A549 (cell line): ENCODE results near the gene DCDC2. TPM values are rescaled to one million over a fixed set of nuclear protein-coding genes. Genes with fewer than 3 reads are reported as not detected.

ENCODE experiments used
- ATAC-seq, 2 experiments: fragments of 200-7000 bp in 1 of 2; fragments of >200 bp in 1 of 2; cut with Nextera tagmentation in 1 of 2; cut with Tn5 transposase in 1 of 2; 3 replicates each; pipeline versions ENCODE4 v1.8.0 to v1.9.1; 2018 to 2020; ENCODE audit warnings: mild to moderate bottlenecking in 1 of 2, moderate library complexity in 1 of 2
- CTCF ChIA-PET: fragments of 300-600 bp; sonication (Branson Sonifier 250); formaldehyde crosslinking; extraction: SDS; loops from one replicate; lab custom pipeline; 2021; ENCODE audit warnings: antibody characterized with exemption, inconsistent platforms; lab: Yijun Ruan, JAX
- POLR2A ChIA-PET: fragments of 350-600 bp; formaldehyde crosslinking; extraction: SDS; loops from one replicate; lab custom pipeline; 2021; ENCODE audit warnings: antibody characterized with exemption, inconsistent platforms; lab: Yijun Ruan, JAX
- DNase-seq, 2 experiments: peaks; one replicate each; pipeline versions ENCODE4 v3.0.0 to v3.0.0-alpha.2; 2011 to 2016; ENCODE audit warnings: low read depth in 1 of 2, low spot score in 1 of 2
- FAIRE-seq: peaks from 2 replicates; lab custom pipeline; 2011; peaks lifted over from hg19 to GRCh38; lab: Jason Lieb, UNC
- H3K27ac ChIP-seq, 2 experiments: fragments of >200 bp; sonication (Bioruptor Twin); formaldehyde crosslinking; 3 replicates each; pipeline ENCODE4 v1.5.1; 2016 to 2017
- H3K4me1 ChIP-seq: fragments of >200 bp; sonication (Bioruptor Twin); formaldehyde crosslinking; 3 replicates; pipeline ENCODE4 v1.6.1; 2016
- H3K4me2 ChIP-seq: fragments of >200 bp; sonication (Bioruptor Twin); formaldehyde crosslinking; 3 replicates; pipeline ENCODE4 v1.6.1; 2016
- H3K4me3 ChIP-seq: fragments of >200 bp; sonication (Bioruptor Twin); formaldehyde crosslinking; 3 replicates; pipeline ENCODE4 v1.5.1; 2016
- H3K9me3 ChIP-seq: fragments of >200 bp; sonication (Bioruptor Twin); formaldehyde crosslinking; 3 replicates; pipeline ENCODE4 v1.6.1; 2016
- BCL3 ChIP-seq: fragments of >200 bp; sonication (Bioruptor Twin); formaldehyde crosslinking; IDR thresholded peaks from 3 replicates; pipeline ENCODE4 v1.6.1; 2016
- CBX8 ChIP-seq: fragments of 200-600 bp; sonication (generic); IDR thresholded peaks from 2 replicates; pipeline ENCODE4 v1.6.1; 2016
- CEBPB ChIP-seq, 2 experiments: fragments of >200 bp in 1 of 2; sonication (Bioruptor Twin) in 1 of 2; formaldehyde crosslinking in 1 of 2; IDR thresholded peaks; 2 replicates each; pipeline ENCODE4 v1.6.1; 2012 to 2016
- CHD2 ChIP-seq: fragments of 150-350 bp; IDR thresholded peaks from 2 replicates; pipeline ENCODE4 v1.6.1; 2014; ENCODE audit warnings: low read length; ENCODE audit not compliant: partially characterized antibody
- EHF ChIP-seq: fragments of 250-450 bp; sonication (Bioruptor Pico); IDR thresholded peaks from 2 replicates; pipeline ENCODE4 v1.5.0; 2020; ENCODE audit warnings: mild to moderate bottlenecking
- EHMT2 ChIP-seq: fragments of 200-600 bp; sonication (generic); IDR thresholded peaks from 2 replicates; pipeline ENCODE4 v1.6.1; 2016; ENCODE audit warnings: antibody characterized with exemption, low read depth, mild to moderate bottlenecking, moderate library complexity
- EP300 ChIP-seq, 2 experiments: fragments of >200 bp; sonication (Bioruptor Twin); formaldehyde crosslinking; IDR thresholded peaks; 2 replicates in 1 of 2; 3 replicates in 1 of 2; pipeline ENCODE4 v1.6.1; 2016 to 2017
- FOSB ChIP-seq: fragments of 250-450 bp; sonication (Bioruptor Pico); IDR thresholded peaks from 2 replicates; pipeline ENCODE4 v1.5.0; 2020; ENCODE audit warnings: mild to moderate bottlenecking, moderate library complexity
- FOSL2 ChIP-seq, 2 experiments: fragments of 450-650 bp in 1 of 2; fragments of >200 bp in 1 of 2; sonication (Bioruptor Twin) in 1 of 2; formaldehyde crosslinking; IDR thresholded peaks; 2 replicates each; pipeline versions ENCODE4 v1.5.0 to v1.6.1; 2016 to 2020; ENCODE audit warnings: mild to moderate bottlenecking in 1 of 2, moderate library complexity in 1 of 2
- GATA3 ChIP-seq: IDR thresholded peaks from 2 replicates; pipeline ENCODE4 v1.6.1; 2012; ENCODE audit warnings: borderline replicate concordance
- HES2 ChIP-seq: fragments of >200 bp; sonication (Bioruptor Twin); formaldehyde crosslinking; IDR thresholded peaks from 2 replicates; pipeline ENCODE4 v1.6.1; 2016
- HOXB13 ChIP-seq: fragments of 250-450 bp; sonication (Bioruptor Pico); IDR thresholded peaks from 2 replicates; pipeline ENCODE4 v1.5.0; 2020; ENCODE audit warnings: low read depth, mild to moderate bottlenecking, moderate library complexity
- JUNB ChIP-seq: fragments of >200 bp; sonication (Bioruptor Twin); formaldehyde crosslinking; IDR thresholded peaks from 2 replicates; pipeline ENCODE4 v1.6.1; 2016
- KDM5A ChIP-seq: fragments of 200-600 bp; sonication (generic); IDR thresholded peaks from 2 replicates; pipeline ENCODE4 v1.6.1; 2016; ENCODE audit warnings: antibody characterized with exemption, mild to moderate bottlenecking
- MAFK ChIP-seq: fragments of 450-650 bp; IDR thresholded peaks from 2 replicates; pipeline ENCODE4 v1.6.1; 2014; ENCODE audit not compliant: partially characterized antibody
- MAX ChIP-seq: IDR thresholded peaks from 2 replicates; pipeline ENCODE4 v1.6.1; 2012
- NPAS2 ChIP-seq: fragments of 250-450 bp; sonication (Bioruptor Pico); IDR thresholded peaks from 2 replicates; pipeline ENCODE4 v1.8.0; 2022; ENCODE audit warnings: mild to moderate bottlenecking, moderate library complexity, borderline replicate concordance
- NR3C1 ChIP-seq: fragments of >200 bp; sonication (Bioruptor Twin); formaldehyde crosslinking; IDR thresholded peaks from 3 replicates; pipeline ENCODE4 v1.6.1; 2017
- POLR2A ChIP-seq: IDR thresholded peaks from 2 replicates; pipeline ENCODE4 v1.6.1; 2012; ENCODE audit warnings: mild to moderate bottlenecking, low read length
- RAD21 ChIP-seq, 2 experiments: fragments of >200 bp in 1 of 2; sonication (Bioruptor Twin) in 1 of 2; formaldehyde crosslinking in 1 of 2; IDR thresholded peaks in 1 of 2; conservative IDR thresholded peaks in 1 of 2; 2 replicates in 1 of 2; 3 replicates in 1 of 2; pipeline ENCODE4 v1.6.1; 2012 to 2018; ENCODE audit warnings: inconsistent platforms in 1 of 2
- RCOR1 ChIP-seq: fragments of 150-350 bp; IDR thresholded peaks from 2 replicates; pipeline ENCODE4 v1.6.1; 2014; ENCODE audit warnings: antibody characterized with exemption, low read length, low read depth
- REST ChIP-seq: fragments of 200-600 bp; sonication (generic); IDR thresholded peaks from 2 replicates; pipeline ENCODE4 v1.6.1; 2016; ENCODE audit warnings: antibody characterized with exemption, mild to moderate bottlenecking, moderate library complexity
- RFX5 ChIP-seq: fragments of 450-650 bp; IDR thresholded peaks from 2 replicates; pipeline ENCODE4 v1.7.1; 2014; ENCODE audit warnings: antibody characterized with exemption, mild to moderate bottlenecking, moderate library complexity
- RNF2 ChIP-seq: fragments of 200-600 bp; sonication (generic); IDR thresholded peaks from 2 replicates; pipeline ENCODE4 v1.6.1; 2016; ENCODE audit warnings: low read depth, mild to moderate bottlenecking, antibody characterized with exemption, moderate library complexity, borderline replicate concordance
- TFCP2L1 ChIP-seq: fragments of 250-450 bp; sonication (Bioruptor Pico); IDR thresholded peaks from 2 replicates; pipeline ENCODE4 v1.5.0; 2021; ENCODE audit warnings: mild to moderate bottlenecking
- TP53 ChIP-seq: fragments of 250-450 bp; sonication (Bioruptor Pico); IDR thresholded peaks from 2 replicates; pipeline ENCODE4 v1.5.0; 2021; ENCODE audit warnings: mild to moderate bottlenecking, moderate library complexity
- ZC3H11A ChIP-seq: fragments of 450-650 bp; IDR thresholded peaks from 2 replicates; pipeline ENCODE4 v1.6.1; 2014; ENCODE audit warnings: antibody characterized with exemption, mild to moderate bottlenecking
- WGBS: methylation state at CpG from one replicate; pipeline ENCODE4 v1.1.6; 2017; ENCODE audit errors: missing lambda C conversion rate; 5-methylcytosine and 5-hydroxymethylcytosine counted together
- polyA plus RNA-seq, 4 experiments: library from polyadenylated mRNA; depleted of rRNA in 3 of 4; stranded (reverse); fragments of >200 nt; fragmentation: RNase III in 1 of 4; extraction: RNeasy Plus Mini Kit Qiagen cat#74134 plus additional on column Dnase treatment in 1 of 4; gene quantifications; 2 replicates in 3 of 4; 3 replicates in 1 of 4; pipeline ENCODE4 v1.2.3, GENCODE V29; 2011 to 2017

Gene DCDC2
- polyA plus RNA-seq, 2 of the 4 experiments (the other 2 are of a cell fraction) = 9.1 to 9.4 TPM

- Histone ChIP-seq H3K4me1 (0 out of 3 replicates have a peak, but pooled peaks cover 7% of the 10 kb centered on the region), H3K4me2 (no peak overlapping the region)
- TF ChIP-seq GATA3 = no peak
- no peak for TF ChIP-seq MAX
- no peak for TF ChIP-seq CBX8
- TF ChIP-seq, all 56 proteins: peak for 0
- H3K27ac ChIP-seq = no peak overlapping the region
- H3K9me3 ChIP-seq = no peaks in the 10 kb centered on the region
- FAIRE-seq = no peak
- ChIA-PET POLR2A (interaction anchor here (0.6 kb wide), 2 partner anchors 23 to 1894 kb away, joined by 3 read pairs; no protein-coding TSS in a partner anchor), CTCF (interaction anchor here (0.8 to 1.3 kb wide), 2 partner anchors 23 to 31 kb away, joined by 3 to 5 read pairs; no protein-coding TSS in a partner anchor)
- ATAC-seq = no peak; a peak in 1 of 6 replicates
- DNase-seq = peak in 1 of 2 experiments; percentile 12
- no peak overlapping the region for H3K4me3 ChIP-seq
- 31% methylated on average over 3 of the region's 3 CpGs for WGBS
Measured at GRCh38 chr6:24228681-24229255, 129.1 kb downstream of the DCDC2 start.

- ATAC-seq = no peak
- POLR2A ChIA-PET = interaction anchor here (0.6 kb wide), 2 partner anchors 23 to 1894 kb away, joined by 3 read pairs; no protein-coding TSS in a partner anchor
Measured at GRCh38 chr6:24228123-24228522, 129.7 kb downstream of the DCDC2 start.

GRCh38 chr6:24227556-24227955, 130.3 kb downstream of the DCDC2 start:
- Histone ChIP-seq H3K4me3 (no peak overlapping the region), H3K4me2 (no peak overlapping the region), H3K9me3 (no peaks in the 10 kb centered on the region), H3K27ac (no peak overlapping the region), H3K4me1 (peaks cover 14% of the 10 kb centered on the region; the same call in 2 of the 3 replicates)
- no peak for ATAC-seq
- 56% methylated on average over 4 of the region's 4 CpGs for WGBS
- ChIA-PET POLR2A (no interaction called here), CTCF (no interaction called here)
- DNase-seq = no peak
- TF ChIP-seq EHMT2 (no peak), ZC3H11A (no peak), RFX5 (no peak), MAFK (no peak), REST (no peak), NPAS2 (CRISPR knock-in tag) (no peak), RAD21 (conservative IDR thresholded peaks at IDR 0.05 in 1 of 2, IDR thresholded peaks at IDR 0.05 in 1 of 2) (no peak), KDM5A (no peak), JUNB (no peak), HOXB13 (CRISPR knock-in tag) (no peak), FOSL2 (IDR thresholded peaks at IDR 0.05) (no peak), FOSL2 (CRISPR knock-in tag; IDR thresholded peaks at IDR 0.05) (no peak), NR3C1 (no peak), GATA3 (no peak)
- no peak for FAIRE-seq

More at GRCh38 chr6:24228123-24228522, 129.7 kb downstream of the DCDC2 start:
- DNase-seq = no peak
- no peak overlapping the region for H3K4me2 ChIP-seq
- no peak overlapping the region for H3K27ac ChIP-seq
- peaks cover 13% of the 10 kb centered on the region; the same call in 2 of the 3 replicates for H3K4me1 ChIP-seq
- no peak overlapping the region for H3K4me3 ChIP-seq
- H3K9me3 ChIP-seq = no peaks in the 10 kb centered on the region
- CTCF ChIA-PET = interaction anchor here (0.8 to 1.3 kb wide), 2 partner anchors 23 to 32 kb away, joined by 3 to 5 read pairs; no protein-coding TSS in a partner anchor
- TF ChIP-seq NR3C1 (no peak), ZC3H11A (no peak), EP300 (IDR thresholded peaks at IDR 0.05) (no peak), HES2 (no peak), GATA3 (no peak), CEBPB (IDR thresholded peaks at IDR 0.05) (no peak), RCOR1 (no peak), EHF (CRISPR knock-in tag) (no peak), TFCP2L1 (CRISPR knock-in tag) (no peak), RNF2 (no peak), EHMT2 (no peak), RFX5 (no peak), CBX8 (no peak), BCL3 (no peak), TP53 (CRISPR knock-in tag) (no peak), FOSB (CRISPR knock-in tag) (no peak), MAFK (no peak), CHD2 (no peak), NPAS2 (CRISPR knock-in tag) (no peak), POLR2A (no peak)
- WGBS = 88% methylated on average over 2 of the region's 2 CpGs
- no peak for FAIRE-seq
